Measurements from ENCODE around the gene DAPK2. TPM values are rescaled to one million over a fixed set of nuclear protein-coding genes. Genes with fewer than 3 reads are reported as not detected.
A peak's percentile ranks its signal among the peaks of the same experiment; 100 is the strongest.

Gene DAPK2
- total and polyA plus RNA-seq, 2 donors from 2014 or later, result 3.0 to 3.8 TPM

DNA sequence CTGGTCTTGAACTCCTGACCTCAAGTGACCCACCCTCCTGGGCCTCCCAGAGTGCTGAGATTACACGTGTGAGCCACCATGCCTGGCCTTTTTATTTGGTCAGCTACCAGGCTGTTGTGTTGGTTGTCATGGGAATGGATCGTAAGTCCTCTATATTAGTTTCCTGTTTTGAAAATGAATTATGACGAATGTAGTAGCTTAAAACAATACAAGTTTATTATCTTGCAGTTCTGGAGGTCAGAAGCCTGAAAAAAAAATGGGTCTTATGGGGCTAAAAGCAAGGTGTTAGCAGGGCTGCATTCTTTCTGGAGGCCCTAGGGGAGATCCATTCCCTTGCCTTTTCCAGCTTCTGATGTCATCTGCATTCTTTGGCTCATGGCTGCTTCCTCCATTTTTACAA is 187.4 kb downstream of the DAPK2 start:
- Histone ChIP-seq H3K9me3 (ENCODE audit: control insufficient read depth in 2 of 3, insufficient read depth in 1 of 3, low read length in 3 of 3) (no peaks in the 10 kb centered on the region), H3K27me3 (ENCODE audit: control insufficient read depth, insufficient read depth, low read length) (no peaks in the 10 kb centered on the region), H3K4me1 (ENCODE audit: control insufficient read depth in 2 of 3, insufficient read depth in 2 of 3, low read depth in 1 of 3, low read length in 3 of 3) (no peaks in the 10 kb centered on the region), H3K27ac (ENCODE audit: low read depth in 2 of 2, low read length in 2 of 2) (peak overlapping the region in 1 of 2 donors; percentile 38), H3K9ac (ENCODE audit: low read length in 3 of 3) (no peak overlapping the region), H3K4me3 (ENCODE audit: low read length in 3 of 3) (no peak overlapping the region), H3K36me3 (ENCODE audit: control insufficient read depth in 2 of 3, insufficient read depth in 3 of 3, low read length in 3 of 3) (no peaks in the 10 kb centered on the region)
- DNase-seq (peak in 2 of 5 donors; percentile 13 to 55), FAIRE-seq (no peak)
- intact Hi-C loops (cut with DNase I), result no loop called here
- TF ChIP-seq, protein P1, sequence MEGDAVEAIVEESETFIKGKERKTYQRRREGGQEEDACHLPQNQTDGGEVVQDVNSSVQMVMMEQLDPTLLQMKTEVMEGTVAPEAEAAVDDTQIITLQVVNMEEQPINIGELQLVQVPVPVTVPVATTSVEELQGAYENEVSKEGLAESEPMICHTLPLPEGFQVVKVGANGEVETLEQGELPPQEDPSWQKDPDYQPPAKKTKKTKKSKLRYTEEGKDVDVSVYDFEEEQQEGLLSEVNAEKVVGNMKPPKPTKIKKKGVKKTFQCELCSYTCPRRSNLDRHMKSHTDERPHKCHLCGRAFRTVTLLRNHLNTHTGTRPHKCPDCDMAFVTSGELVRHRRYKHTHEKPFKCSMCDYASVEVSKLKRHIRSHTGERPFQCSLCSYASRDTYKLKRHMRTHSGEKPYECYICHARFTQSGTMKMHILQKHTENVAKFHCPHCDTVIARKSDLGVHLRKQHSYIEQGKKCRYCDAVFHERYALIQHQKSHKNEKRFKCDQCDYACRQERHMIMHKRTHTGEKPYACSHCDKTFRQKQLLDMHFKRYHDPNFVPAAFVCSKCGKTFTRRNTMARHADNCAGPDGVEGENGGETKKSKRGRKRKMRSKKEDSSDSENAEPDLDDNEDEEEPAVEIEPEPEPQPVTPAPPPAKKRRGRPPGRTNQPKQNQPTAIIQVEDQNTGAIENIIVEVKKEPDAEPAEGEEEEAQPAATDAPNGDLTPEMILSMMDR (IDR thresholded peaks at IDR 0.05; ENCODE audit: borderline replicate concordance, extremely low read depth, insufficient read depth), result no peak

DNA sequence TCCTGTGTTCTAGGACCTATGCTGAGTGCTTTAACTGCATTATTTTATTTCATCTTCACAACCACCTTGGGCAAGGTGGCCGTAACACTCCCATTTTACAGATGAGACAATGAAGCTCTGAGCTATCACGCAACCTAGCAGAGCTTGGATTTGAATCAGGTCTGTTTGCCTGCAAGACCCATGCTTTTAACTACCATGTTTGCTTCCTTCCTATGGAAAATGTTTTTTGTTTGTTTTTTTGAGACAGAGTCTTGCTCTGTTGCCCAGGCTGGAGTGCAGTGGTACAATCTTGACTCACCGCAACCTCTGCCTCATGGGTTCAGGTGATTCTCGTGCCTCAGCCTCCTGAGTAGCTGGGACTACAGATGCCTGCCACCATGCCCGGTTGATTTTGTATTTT is 187.8 kb downstream of the DAPK2 start:
- no peaks in the 10 kb centered on the region for H3K27me3 ChIP-seq (ENCODE audit: control insufficient read depth, insufficient read depth, low read length)
- no peaks in the 10 kb centered on the region for H3K9me3 ChIP-seq (ENCODE audit: control insufficient read depth in 2 of 3, insufficient read depth in 1 of 3, low read length in 3 of 3)
- no peak for FAIRE-seq
- TF ChIP-seq, protein P1 (IDR thresholded peaks at IDR 0.05; ENCODE audit: borderline replicate concordance, extremely low read depth, insufficient read depth), result no peak
- H3K27ac ChIP-seq (ENCODE audit: low read depth in 2 of 2, low read length in 2 of 2), result no peak overlapping the region
- no peak for DNase-seq
- H3K9ac ChIP-seq (ENCODE audit: low read length in 3 of 3), result no peak overlapping the region
- H3K4me1 ChIP-seq (ENCODE audit: control insufficient read depth in 2 of 3, insufficient read depth in 2 of 3, low read depth in 1 of 3, low read length in 3 of 3), result no peaks in the 10 kb centered on the region
- H3K4me3 ChIP-seq (ENCODE audit: low read length in 3 of 3), result no peak overlapping the region
- no peaks in the 10 kb centered on the region for H3K36me3 ChIP-seq (ENCODE audit: control insufficient read depth in 2 of 3, insufficient read depth in 3 of 3, low read length in 3 of 3)
- intact Hi-C loops (cut with DNase I), result no loop called here

DNA sequence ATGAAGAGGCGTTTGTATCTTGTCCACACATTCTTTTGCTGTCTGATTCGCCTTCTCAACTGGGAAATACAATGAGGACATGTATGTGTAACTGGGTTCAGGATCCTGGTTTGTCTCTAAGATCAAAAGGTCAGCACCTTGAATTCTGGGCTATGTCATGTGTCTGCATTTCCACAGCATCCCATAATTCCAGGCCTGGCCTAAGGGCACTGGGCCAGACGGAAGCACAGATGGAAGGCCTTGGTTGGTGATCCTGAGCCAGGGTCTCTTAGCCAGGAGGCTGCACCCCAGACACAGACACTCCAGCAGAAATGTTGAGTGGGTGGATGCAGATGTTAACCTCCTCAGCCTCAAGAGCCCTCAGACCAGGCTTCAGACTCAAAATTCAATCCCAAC is 188.8 kb downstream of the DAPK2 start:
- Histone ChIP-seq H3K9ac (ENCODE audit: low read length in 3 of 3) (no peak overlapping the region), H3K27me3 (ENCODE audit: control insufficient read depth, insufficient read depth, low read length) (no peaks in the 10 kb centered on the region), H3K36me3 (ENCODE audit: control insufficient read depth in 2 of 3, insufficient read depth in 3 of 3, low read length in 3 of 3) (no peaks in the 10 kb centered on the region), H3K27ac (ENCODE audit: low read depth in 2 of 2, low read length in 2 of 2) (no peak overlapping the region), H3K4me3 (ENCODE audit: low read length in 3 of 3) (no peak overlapping the region), H3K4me1 (ENCODE audit: control insufficient read depth in 2 of 3, insufficient read depth in 2 of 3, low read depth in 1 of 3, low read length in 3 of 3) (no peaks in the 10 kb centered on the region), H3K9me3 (ENCODE audit: control insufficient read depth in 2 of 3, insufficient read depth in 1 of 3, low read length in 3 of 3) (no peaks in the 10 kb centered on the region)
- no peak for FAIRE-seq
- intact Hi-C loops (cut with DNase I), result no loop called here
- TF ChIP-seq, protein P1 (IDR thresholded peaks at IDR 0.05; ENCODE audit: borderline replicate concordance, extremely low read depth, insufficient read depth), result no peak
- no peak for DNase-seq

Small RNA genes within 50 kb of the gene (microRNA-seq; reads per million reads assigned to microRNA genes)
- not detected for gene MIR422A

Other genes with a start within 250 kb of the DAPK2 start
- gene HERC1, start 212.5 kb downstream of the DAPK2 start, total RNA-seq, result 77.3 TPM
- gene HERC1, start 212.5 kb downstream of the DAPK2 start, polyA plus RNA-seq (ENCODE audit: insufficient read depth, low read depth, low replicate concordance), result 19.1 TPM
- gene CIAO2A, start 47.4 kb upstream of the DAPK2 start, total RNA-seq, result 41.6 TPM
- 92.4 TPM for gene CIAO2A, start 47.4 kb upstream of the DAPK2 start, polyA plus RNA-seq (ENCODE audit: insufficient read depth, low read depth, low replicate concordance)
- gene SNX1, start 49.5 kb upstream of the DAPK2 start, total RNA-seq, result 148 TPM
- 81.2 TPM for gene SNX1, start 49.5 kb upstream of the DAPK2 start, polyA plus RNA-seq (ENCODE audit: insufficient read depth, low read depth, low replicate concordance)
- gene SNX22, start 105.2 kb upstream of the DAPK2 start, total RNA-seq, result 4.6 TPM
- gene SNX22, start 105.2 kb upstream of the DAPK2 start, polyA plus RNA-seq (ENCODE audit: insufficient read depth, low read depth, low replicate concordance), result 1.1 TPM
- gene PPIB, start 116.5 kb upstream of the DAPK2 start, total RNA-seq, result 484 TPM
- 705 TPM for gene PPIB, start 116.5 kb upstream of the DAPK2 start, polyA plus RNA-seq (ENCODE audit: insufficient read depth, low read depth, low replicate concordance)

Measured in kidney (tissue), 14 donors.